GM12801 (cell line): ENCODE data around the gene ANK2.

Experiments
- TF ChIP-seq, protein P1 (sequence below): IDR thresholded peaks from one replicate; pipeline ENCODE4 v1.5.1; 2011; ENCODE audit warnings: control low read depth; ENCODE audit not compliant: insufficient read length; ENCODE audit errors: extremely low read depth

The ANK2 gene

DNA sequence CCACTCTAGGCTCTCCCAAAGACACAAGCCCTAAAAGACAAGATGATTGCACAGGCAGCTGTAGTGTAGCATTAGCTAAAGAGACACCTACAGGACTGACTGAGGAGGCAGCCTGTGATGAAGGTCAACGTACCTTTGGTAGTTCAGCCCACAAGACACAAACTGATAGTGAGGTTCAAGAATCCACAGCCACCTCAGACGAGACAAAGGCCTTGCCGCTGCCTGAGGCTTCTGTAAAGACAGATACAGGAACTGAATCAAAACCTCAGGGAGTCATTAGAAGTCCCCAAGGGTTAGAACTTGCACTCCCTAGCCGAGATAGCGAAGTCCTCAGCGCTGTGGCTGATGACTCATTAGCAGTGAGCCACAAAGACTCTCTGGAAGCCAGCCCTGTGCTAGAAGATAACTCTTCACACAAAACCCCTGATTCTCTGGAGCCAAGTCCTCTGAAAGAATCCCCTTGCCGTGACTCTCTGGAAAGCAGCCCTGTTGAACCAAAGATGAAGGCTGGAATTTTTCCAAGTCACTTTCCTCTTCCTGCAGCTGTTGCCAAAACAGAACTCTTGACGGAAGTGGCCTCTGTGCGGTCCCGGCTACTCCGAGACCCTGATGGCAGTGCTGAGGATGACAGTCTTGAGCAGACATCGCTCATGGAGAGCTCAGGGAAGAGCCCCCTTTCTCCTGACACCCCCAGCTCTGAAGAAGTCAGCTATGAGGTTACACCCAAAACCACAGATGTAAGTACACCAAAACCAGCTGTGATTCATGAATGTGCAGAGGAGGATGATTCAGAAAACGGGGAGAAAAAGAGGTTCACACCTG lies 306.3 kb downstream of the ANK2 start:
- TF ChIP-seq, protein P1, sequence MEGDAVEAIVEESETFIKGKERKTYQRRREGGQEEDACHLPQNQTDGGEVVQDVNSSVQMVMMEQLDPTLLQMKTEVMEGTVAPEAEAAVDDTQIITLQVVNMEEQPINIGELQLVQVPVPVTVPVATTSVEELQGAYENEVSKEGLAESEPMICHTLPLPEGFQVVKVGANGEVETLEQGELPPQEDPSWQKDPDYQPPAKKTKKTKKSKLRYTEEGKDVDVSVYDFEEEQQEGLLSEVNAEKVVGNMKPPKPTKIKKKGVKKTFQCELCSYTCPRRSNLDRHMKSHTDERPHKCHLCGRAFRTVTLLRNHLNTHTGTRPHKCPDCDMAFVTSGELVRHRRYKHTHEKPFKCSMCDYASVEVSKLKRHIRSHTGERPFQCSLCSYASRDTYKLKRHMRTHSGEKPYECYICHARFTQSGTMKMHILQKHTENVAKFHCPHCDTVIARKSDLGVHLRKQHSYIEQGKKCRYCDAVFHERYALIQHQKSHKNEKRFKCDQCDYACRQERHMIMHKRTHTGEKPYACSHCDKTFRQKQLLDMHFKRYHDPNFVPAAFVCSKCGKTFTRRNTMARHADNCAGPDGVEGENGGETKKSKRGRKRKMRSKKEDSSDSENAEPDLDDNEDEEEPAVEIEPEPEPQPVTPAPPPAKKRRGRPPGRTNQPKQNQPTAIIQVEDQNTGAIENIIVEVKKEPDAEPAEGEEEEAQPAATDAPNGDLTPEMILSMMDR, result no peak

DNA sequence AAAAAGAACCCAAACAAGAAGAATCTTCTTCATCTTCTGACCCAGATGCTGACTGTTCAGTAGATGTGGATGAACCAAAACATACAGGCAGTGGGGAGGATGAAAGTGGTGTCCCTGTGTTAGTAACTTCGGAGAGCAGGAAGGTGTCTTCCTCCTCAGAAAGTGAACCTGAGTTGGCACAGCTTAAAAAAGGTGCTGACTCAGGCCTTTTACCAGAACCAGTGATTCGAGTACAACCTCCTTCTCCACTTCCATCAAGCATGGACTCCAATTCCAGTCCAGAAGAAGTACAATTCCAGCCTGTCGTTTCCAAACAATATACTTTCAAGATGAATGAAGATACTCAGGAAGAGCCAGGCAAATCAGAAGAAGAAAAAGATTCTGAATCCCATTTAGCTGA lies 307.0 kb downstream of the ANK2 start:
- TF ChIP-seq, protein P1, result no peak

DNA sequence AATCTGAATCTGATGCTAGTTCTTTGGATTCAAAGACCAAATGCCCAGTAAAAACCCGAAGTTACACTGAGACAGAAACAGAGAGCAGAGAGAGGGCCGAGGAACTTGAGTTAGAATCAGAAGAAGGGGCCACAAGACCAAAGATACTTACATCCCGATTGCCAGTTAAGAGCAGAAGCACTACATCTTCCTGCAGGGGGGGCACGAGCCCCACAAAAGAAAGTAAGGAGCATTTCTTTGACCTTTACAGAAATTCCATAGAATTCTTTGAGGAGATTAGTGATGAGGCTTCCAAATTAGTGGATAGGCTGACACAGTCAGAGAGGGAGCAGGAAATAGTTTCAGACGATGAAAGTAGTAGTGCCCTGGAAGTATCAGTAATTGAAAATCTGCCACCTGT lies 309.3 kb downstream of the ANK2 start:
- TF ChIP-seq, protein P1, result no peak

DNA sequence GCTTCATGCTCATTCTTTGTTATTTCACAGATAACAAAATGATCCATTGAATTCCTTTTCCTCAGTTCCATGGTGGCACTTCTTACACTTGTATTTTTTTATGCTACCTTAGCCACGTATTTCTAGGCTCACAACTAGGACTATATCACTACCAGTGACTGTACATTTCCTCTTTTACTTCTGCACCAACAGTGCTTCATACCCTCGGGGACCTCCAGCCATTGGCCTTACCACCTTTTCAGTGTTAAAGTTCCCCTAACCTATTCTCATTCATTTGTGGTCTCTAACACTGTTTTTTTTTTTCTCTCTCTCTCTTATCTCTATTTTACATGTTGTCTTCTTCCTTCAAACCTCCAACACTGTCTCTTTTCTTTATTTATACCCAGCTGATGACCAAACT lies 315.9 kb downstream of the ANK2 start:
- TF ChIP-seq, protein P1, result no peak

DNA sequence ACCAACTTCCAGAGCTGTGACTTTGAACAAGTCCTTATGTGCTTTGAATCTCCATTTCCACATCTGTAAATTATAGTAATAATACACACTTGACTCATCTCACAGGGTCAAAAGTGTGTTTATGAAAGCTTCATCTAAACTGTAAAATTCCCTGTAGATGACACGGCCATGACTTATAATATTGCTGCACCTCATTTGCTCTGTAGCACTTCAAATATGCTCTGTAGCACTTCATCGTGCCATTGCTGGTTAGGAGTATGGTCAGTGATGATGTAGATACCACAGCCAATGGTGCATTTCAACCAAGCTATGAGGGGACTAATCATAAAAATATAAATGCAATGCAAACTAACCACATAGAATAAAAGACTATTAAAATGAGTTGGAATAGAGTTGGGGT lies 318.6 kb downstream of the ANK2 start:
- TF ChIP-seq, protein P1, result no peak

DNA sequence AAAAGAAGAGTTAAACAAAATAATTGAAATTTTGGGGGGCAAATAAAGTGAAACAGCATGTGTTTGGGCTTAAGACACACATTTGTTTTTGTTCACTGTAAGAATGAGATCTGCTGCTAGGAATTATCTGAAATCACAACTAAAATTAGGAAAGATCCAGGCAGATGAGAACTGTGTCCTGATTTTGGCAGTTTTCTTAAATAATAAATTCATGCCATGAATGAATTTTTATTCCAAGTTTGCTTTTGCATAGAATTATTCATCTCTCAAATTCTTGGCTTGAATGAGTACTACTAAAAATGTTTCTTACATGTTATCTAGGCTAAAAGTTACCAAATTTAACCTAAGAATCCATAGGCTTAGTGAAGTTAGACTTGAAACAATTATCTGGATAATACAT lies 321.7 kb downstream of the ANK2 start:
- TF ChIP-seq, protein P1, result no peak

DNA sequence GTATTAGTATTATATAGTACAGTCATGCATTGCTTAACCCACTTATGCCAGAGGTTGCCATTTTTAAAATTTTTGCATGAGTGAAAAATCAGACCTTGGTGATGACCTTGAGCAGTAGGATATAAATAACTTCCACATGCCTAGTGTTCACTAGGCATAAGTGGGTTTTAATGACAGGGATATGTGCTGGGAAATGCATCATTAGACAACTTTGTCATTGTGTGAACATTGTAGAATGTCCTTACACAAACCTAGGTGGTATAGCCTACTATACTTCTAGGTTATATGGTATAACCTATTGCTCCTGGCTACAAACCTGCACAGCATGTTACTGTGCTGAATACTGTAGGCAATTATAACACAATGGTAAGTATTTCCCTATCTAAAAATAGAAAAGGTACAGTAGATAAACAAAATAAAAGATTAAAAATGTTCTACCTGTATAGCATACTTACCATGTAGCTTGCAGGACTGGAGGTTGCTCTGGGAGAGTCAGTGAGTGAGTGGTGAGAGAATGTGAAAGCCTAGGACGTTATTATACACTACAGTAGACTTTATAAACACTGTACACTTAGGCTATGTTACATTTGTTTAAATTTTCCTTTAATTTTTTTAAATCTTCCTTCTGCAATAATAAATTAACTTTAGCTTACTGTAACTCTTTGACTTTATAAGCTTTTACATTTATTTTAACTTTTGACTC lies 326.7 kb downstream of the ANK2 start:
- TF ChIP-seq, protein P1, result no peak
